Cardiac fibroblast (primary cell): ENCODE data around the gene F8A1.
A peak's percentile ranks its signal among the peaks of the same experiment; 100 is the strongest.
"Not testable (repeated sequence)": the region's sequence is repeated elsewhere in the genome, so short reads cannot be mapped to it uniquely, and the experiment has no call there.

Experiments used
- DNase-seq, 2 donors: peaks; one replicate each; pipeline versions ENCODE4 v3.0.0 to v3.0.0-alpha.2; 2010; ENCODE audit warnings: low read depth in 2 of 2
- H3K4me3 ChIP-seq, 2 donors: replicated peaks in 1 of 2; 1 replicate in 1 of 2; 2 replicates in 1 of 2; pipeline ENCODE4 v1.5.1; 2011; ENCODE audit warnings: low read depth in 2 of 2, low read length in 2 of 2, mild to moderate bottlenecking in 2 of 2, moderate library complexity in 1 of 2
- CTCF ChIP-seq: IDR thresholded peaks from one replicate; pipeline ENCODE4 v1.5.1; 2011; ENCODE audit warnings: low read depth, mild to moderate bottlenecking, low read length, inconsistent platforms

Gene F8A1

DNA sequence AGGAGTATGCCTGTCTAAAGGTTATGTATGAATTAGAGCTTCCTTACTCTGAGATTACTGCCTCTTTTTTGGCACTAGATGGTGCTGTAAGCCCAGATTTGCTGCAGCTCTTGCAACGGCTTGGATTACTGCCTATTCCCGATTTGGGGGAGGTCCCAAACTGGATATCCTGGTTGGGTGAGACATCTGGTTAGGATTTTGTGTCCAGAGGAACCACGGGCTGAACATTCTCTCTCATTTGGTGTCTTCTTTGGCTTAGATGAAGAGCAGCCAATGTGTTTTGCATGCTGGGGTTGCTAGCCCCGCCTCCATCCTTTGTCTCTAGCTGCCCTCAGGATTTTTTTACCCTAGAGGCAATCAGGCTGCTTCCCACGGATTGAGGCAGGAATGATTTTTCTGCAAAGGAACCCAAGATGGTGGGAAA lies 31.9 kb downstream of the F8A1 start:
- peak; percentile 59 for TF ChIP-seq CTCF
- H3K4me3 ChIP-seq = no peak overlapping the region
- DNase-seq = peak; percentile 77 to 89

DNA sequence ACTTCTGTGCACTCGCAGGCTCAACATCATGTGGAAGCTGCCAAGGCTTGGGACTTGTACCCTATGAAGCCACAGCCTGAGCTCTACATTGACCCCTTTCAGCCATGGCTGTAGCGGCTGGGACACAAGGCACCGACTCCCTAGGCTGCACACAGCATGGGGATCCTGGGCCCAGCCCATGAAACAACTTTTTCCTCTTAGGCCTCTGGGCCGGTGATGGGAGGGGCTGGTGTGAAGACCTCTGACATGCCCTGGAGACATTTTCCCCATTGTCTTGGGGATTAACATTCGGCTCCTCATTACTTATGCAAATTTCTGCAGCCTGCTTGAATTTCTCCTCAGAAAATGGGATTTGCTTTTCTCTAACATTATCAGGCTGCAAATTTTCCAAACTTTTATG lies 38.6 kb downstream of the F8A1 start:
- not testable (repeated sequence) for H3K4me3 ChIP-seq, DNase-seq
